HG03066 (cell line): ENCODE measurements around the gene LRRC53.

Source experiments
- ATAC-seq: cut with Tn5 transposase; IDR thresholded peaks from one replicate; pipeline ENCODE4 v1.9.1; 2021; ENCODE audit warnings: low read depth; ENCODE audit not compliant: unreplicated experiment

The LRRC53 gene

DNA sequence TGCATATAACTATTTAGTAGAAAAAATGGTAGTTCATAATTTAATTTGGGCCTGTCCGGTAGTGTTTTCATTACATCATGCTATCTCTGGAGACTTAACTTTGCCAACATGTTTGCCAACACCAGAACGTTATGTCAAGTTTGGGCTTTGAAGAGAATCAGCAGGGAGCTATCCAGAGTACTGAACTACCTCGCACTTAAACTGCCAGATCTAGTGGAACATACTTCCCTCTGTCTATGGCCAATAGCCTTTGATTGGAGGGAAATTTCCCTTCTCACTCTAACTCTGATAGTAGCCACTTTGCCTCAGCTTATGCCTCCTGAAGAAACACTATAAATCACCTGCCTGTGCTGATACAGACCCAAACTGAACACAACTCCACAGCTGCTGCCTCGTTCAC is 10.0 kb downstream of the LRRC53 start:
- no peak for ATAC-seq

DNA sequence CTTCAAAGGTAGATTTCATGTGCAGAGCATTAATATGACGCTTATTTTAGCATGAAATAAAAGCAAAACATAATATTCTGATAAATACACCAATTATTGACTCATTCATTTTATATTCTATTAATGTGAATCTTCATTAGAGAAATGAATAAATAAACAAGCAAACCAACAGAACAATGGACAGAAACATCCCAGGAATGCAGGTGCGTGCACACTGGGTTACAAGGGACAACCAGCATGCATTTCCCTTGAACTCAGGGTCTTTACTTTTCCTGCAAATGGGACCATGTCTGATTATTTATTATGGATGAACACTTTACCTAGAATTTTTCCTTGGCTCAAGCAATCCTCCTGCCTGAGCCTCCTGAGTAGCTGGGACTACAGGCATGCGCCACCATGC is 13.5 kb downstream of the LRRC53 start:
- no peak for ATAC-seq

DNA sequence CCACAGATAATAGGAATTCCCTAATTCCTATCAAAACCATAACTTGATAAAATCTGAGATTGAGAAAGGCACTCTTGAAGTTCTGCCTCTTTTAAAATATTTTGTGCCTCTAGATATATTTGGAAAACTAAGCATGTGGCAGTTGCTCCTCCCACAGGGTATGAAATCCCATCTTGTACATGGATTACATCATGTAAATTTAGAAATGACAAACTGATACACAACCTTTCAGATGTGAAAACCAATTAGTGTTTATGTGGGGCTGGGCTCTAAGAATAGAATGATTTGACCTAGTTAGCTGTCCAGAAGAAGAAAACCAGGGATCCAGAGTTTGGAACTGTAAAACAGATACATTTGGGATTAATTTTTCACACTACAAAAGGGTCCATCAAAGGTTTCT is 15.7 kb downstream of the LRRC53 start:
- no peak for ATAC-seq

DNA sequence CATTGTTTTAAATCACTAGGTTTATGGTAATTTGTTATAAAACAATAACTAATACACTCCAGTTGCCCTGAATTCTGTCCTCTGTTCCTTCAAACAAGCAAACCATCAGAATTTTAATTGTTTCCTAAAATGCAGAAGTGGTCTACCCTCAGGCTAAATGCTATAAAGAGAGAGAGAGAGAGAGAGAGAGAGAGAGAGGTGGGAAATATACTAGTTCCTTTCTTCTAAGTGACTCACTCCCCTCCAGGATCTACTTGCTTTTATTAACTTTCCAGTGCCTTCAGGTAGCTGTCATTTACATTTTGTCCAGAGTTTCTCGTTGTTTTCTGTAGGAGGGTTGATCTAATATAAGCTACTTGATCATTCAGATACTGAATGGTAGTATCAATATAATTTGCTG is 26.4 kb downstream of the LRRC53 start:
- no peak for ATAC-seq

DNA sequence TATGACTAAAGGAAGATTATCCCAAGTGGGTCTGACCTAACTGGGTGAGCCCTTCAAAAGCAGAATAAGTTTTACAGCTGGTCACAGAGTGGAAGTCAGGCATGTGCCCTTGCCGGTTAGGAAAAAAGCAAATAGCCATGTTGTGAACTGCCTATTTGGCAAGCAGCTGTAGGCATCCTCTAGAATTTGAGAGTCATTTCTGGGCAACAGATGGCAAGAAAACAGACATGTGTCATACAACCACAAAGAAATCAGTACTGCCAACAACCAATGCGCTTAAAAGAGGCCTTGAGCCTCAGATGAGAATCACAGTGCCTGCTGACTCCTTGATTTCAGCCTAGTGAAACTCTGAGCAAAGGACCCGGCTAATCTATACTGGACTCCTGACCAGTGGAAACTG is 26.8 kb downstream of the LRRC53 start:
- no peak for ATAC-seq

DNA sequence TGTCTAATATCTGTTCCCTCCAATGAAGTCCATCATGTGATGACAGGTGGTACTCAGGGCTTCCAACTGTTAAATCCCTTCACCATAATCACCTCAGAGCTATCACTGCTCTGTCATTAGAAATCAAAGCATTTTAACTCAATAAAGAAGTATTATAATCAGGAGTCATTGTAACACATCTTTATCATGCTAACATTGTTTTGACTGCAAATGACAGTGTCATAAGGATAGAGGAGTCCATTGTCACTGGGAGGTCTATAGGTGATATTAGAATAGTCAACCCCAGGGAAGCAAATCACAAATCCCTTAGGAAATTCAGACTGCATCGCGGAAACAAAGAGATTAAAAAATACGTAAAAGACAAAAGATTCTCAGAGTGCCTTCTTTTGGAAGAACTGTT is 30.8 kb downstream of the LRRC53 start:
- ATAC-seq = no peak

DNA sequence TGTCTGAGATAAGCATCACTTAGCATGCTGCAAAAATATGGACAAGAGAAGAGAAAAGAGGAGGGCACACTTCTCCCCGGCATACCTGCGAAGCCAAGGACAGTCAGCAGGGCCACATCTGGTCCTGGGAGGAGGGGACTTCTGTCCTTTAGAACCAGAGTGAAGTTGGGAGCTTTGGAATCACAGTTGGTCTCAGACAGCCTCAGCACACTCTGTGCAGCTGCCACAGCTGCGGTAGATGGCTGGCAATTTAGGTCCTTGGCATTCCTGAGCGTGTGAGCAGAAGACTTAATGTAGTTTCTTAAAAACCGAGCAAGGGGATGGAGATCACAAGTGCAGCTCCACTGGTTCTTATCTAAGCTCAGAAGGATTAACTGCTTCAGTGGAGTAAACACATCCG is 32.3 kb downstream of the LRRC53 start:
- no peak for ATAC-seq

DNA sequence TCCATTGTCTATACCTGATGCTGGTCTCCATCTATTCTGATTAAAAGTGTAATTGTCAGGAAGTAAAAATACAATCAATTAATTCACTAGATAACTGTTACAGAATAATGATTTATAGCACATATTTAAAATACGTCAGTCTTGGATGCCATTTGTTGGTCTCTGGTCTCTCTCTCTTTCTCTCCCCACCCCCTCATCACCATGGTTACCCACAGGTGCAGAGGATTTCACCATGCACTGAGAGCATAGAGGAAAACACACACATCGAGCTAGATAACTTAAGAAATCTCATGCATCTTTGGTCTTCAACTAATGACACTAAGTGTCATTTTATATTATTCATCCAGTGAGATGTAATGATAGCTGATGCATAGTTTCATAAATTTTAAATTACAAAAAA is 33.4 kb downstream of the LRRC53 start:
- no peak for ATAC-seq

DNA sequence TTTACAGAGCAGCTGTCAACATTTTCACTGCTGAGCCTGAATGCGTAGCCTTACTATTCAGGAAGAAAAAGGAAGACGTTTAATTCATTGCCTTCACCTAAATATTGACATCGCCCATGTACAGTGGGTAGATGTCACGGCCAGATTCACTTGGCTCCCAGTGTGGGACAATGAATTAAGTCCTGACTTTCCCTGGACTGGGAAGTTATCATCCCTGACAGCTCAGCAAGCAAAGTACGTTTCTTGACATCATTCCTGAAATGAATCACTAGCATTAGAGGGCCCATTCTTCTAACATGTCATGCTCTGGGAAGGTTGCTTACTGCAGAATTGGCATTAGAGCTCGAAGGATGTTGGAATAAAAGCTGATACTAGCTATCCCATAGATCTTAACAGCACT is 37.8 kb downstream of the LRRC53 start:
- ATAC-seq = no peak

DNA sequence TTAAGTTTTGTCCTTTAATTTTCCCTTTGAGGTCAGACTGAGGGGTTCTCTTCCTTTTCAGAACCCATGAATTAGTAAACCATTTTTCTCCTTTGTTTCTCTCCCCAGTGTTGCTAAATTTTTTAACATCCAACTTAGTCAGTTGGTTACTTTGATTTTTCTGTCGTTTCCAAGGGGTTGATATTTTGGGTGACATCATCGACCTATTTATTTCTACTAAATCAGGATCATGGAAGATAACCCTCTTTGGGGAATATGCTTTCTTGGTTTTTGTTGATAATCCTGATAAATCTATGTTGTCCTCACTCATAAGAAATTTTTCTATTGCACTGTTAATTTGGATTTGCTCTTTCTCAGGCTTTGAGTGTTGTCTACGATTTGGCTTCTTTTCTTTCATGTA is 40.9 kb downstream of the LRRC53 start:
- ATAC-seq = no peak

DNA sequence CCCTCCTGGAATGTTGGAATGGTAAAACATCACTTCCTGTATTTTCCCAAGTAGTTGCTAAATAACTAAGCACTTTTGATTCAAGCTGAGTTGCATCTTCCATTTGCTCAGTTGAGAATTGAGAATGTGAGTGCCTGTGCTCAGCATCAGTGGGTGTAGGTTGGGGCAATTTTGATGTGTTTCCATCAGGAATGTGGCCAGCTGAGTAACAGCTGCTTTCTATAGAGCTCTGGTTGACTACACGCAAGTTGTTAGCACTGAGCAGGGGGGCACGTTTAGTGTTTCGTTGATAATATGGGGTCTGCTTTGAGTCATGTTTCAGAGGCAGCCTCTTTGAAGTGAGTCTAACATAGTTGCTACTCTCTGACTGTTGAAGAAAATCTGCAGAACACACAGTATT is 41.5 kb downstream of the LRRC53 start:
- ATAC-seq = no peak

DNA sequence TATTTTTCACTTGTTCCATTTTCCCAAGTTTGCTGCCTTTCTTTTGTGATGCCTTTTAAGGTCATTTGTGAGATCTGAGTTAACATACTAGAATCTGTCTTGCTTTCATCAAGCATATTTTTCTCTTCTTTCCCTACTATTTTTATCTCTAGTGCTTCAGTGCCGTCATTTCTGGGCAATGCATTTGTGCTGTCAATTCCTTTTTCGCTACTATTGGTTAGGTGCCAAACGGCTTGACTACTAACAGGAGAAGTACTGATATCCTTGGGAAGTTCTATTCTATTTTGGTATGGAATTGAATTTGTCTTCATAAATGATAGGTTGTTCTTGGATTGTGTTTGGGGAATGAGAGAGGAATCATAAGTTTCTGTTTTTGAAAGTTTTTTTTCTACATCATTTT is 42.2 kb downstream of the LRRC53 start:
- no peak for ATAC-seq

DNA sequence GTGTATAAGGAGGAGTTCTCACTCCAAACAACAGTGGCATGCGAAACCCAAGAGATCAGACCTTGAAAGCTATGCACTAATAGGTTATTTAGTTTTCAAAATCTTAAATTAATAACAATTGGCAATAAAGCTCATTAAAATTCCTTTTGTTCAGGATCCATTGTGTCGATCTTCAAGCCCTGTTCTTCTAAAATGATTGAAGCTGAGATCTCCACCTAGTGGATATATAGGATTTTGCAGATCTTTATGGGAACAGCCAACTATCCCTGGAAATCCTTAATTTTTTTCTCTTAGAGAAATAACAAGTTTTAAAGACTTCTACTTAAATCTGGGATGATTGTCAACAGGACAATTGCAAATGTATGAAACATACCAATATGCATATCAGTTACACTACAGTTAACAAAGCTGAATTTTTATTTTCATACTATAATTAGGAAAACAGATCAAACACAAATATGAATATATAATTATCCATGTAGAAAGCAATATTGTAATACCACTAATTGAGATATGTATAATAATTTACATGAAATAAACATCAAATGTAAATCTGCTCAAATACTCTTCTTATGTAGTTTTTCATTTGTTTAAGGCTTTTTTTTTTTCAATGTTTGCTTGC is 43.3 kb downstream of the LRRC53 start:
- ATAC-seq = no peak

DNA sequence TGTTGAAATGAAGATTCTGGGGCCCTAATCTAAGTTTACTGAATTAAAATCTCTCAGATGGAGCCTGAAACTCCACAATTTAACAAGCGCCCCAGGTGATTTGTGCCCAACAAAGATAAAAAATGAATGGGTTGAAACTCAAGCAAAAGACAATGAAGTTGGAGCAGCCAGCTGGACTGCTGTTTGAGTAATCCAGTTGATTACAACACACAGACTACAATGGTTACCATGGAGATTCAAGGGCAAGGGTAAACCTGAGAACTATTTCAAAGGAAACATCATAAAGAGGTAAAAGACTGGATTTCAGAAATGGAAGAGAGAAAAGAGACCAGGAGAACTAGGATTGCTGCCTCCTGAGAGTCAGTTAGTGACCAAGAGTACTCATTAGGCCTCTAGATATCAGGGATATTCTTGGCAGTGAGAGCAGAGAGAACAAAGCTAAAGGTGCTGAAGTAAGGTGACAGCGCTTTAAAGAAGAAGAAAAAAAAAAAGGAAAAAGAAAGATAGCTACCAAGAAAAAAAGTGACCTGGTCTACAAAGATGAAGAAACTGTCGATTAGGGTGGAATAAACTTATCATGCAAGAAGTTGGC is 44.5 kb downstream of the LRRC53 start:
- ATAC-seq = no peak

DNA sequence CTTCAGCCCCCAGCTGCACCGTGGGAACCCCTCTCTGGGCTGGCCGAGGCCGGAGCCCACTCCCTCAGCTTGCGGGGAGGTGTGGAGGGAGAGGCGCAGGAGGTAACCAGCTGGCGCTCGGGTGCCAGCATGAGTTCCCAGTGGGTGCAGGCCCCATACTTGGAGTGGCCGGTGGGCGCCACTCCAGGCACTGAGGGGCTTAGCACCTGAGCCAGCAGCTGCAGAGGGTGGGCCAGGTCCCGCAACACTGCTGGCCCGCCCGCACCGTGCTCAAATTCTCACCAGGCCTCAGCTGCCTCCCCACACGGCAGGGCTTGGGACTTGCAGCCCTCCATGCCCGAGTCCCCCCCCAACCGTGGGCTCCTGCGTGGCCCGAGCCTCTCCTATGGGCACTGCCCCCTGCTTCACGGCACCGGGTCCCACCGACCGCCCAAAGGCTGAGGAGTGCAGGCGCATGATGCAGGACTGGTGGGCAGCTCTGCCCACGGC is 47.2 kb downstream of the LRRC53 start:
- ATAC-seq = no peak

DNA sequence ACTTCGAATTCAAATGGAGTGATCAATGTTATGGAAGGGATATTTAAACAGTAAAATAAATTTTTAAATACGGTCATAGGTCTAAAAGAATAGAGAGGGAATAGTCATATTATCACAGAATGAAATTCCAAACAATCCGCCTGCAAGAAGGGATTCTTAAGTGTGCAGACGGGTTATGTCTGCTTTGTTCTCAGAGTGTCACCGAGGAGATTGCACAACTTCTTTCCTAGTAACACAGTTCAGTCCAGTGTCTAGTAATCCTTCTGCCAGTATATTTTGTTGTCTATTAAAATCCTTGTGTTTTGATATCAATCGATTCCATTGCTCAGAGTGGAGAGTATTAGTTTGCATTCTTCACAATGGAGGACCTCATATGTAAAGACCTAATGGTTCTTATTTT is 48.4 kb downstream of the LRRC53 start:
- ATAC-seq = no peak

DNA sequence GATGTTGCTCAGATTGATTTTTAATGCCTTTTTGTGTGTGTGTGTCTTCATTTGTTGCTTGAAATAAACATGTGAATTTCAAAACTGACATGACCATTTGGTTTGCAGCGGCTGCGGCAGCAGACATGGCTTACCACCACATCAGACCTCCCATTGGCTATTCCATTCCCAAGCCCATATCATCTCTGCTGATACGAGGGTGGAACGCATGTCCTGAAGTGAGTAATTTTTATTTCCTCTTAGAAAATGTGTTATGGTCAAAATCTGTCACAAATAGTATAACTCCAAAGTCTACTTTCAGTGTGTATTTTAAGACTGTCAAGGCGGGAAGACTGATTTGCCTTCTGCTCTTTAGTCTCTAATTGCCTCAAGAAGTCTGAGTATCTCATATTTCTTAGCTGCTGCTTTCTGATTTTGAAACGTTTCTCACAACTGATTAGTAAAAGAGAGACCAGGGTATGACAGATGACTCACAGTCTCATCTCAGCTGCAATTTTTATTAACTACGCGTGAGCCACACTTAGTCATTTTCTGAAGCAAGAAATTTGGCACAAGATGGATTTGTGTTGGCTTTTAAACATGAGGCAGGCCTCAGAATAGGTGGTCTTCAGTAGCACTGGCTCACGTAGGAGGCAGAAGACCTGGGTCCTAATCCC is 49.0 kb downstream of the LRRC53 start:
- ATAC-seq = no peak

DNA sequence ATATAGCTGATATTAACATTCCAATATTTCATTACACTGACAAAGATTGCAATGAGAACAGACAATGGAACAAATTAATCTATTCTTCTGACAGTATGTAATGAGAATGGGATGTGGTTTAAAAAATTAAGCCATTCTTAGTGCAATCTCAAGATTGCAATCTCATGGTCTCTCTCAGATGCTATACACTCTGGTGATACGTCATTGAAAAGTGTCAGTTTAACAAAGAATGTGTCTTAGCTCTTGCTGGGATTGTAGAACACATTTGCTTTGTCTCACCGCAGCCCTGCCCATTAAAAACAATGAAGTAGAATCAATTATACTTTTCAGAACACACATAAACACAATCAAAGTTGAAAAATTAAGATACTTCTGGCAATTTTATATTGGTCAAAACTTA is 55.2 kb downstream of the LRRC53 start:
- ATAC-seq = no peak

DNA sequence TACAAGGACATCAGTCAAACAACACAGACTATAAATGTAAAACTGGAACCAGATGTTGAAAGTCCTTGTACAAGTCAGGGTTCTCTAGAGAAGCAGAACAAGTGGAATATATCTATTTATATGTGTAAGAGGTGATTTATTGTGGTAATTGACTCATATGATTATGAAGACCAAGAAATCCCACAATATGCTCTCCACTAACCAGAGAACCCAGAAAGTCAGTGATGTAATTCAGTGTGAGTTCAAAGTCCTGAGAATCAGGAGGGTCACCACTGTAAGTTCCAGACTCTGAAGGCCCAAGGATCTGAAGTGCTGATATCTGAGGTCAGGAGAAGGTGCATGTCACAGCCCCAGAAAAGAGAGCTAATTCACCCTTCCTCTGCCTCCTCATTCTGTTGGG is 57.0 kb downstream of the LRRC53 start:
- ATAC-seq = no peak

DNA sequence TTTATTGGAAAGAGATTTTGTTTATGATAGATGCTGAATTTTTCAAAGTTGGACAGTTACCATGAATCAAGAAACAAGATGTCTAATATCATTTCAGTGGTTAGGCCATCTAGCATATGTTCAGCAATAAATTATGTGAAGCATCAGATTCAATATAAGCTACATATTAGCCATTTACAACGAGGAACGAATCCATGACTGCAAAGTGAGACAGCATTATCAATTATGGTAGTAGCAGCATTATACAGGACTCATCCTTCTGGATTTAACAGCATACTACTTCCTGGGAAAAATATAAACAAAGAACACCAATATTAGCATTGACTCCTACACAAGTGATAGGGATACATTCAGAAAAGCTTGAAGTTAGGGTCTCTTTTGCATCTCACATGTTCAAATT is 59.1 kb downstream of the LRRC53 start:
- no peak for ATAC-seq

DNA sequence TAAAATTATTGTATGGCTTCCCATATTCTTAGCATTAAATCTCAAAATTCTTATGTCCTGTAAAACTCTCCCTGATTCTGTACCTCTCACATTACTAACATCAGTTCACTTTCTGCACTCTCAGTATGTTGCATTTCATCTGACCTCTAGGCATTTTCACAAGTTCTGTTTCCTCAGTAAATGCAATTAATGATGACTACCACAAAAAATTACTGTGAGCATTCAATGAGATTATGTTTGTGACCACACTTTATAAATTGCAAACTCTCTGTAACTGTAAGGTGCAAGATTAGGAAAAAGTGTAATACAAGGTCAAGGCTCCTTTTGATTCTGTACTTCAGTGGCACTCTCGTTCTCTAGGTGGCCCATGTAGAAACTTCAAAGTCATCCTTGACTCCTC is 60.4 kb downstream of the LRRC53 start:
- ATAC-seq = no peak

DNA sequence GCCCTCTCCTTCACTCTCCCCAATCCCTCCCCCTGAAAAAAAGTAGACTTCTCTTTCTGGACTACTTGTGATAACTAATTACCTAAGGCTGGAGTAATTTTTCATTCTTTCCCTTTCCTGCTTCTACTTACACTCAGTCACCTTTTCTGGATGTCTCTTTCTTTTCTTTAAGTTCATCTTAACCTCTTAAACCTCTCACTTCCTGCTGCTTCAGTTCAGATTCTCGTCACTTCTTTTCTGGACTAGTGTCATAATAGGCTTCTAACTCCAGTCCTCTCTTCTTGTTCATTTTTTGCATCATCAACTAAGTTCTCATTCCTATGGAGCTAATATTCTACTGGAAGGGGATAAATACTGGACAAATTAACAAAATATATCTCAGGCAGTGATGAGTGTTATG is 75.4 kb downstream of the LRRC53 start:
- no peak for ATAC-seq
